ES-I3 (cell line): ENCODE data around the gene RPTOR.
A peak's percentile ranks its signal among the peaks of the same experiment; 100 is the strongest.
"Not testable (repeated sequence)": the region's sequence is repeated elsewhere in the genome, so short reads cannot be mapped to it uniquely, and the experiment has no call there.

ENCODE experiments used
- H3K36me3 ChIP-seq: 2 replicates; pipeline ENCODE4 v1.6.1; 2013; ENCODE audit warnings: mild to moderate bottlenecking, low read length, control low read depth, moderate library complexity; ENCODE audit not compliant: insufficient read depth
- H3K4me1 ChIP-seq: 2 replicates; pipeline ENCODE4 v1.6.1; 2013; ENCODE audit warnings: mild to moderate bottlenecking, control low read depth, low read length; ENCODE audit not compliant: insufficient read depth
- H3K9ac ChIP-seq: 2 replicates; pipeline ENCODE4 v1.6.1; 2013; ENCODE audit warnings: low read depth, mild to moderate bottlenecking, low read length, moderate library complexity
- H3K9me3 ChIP-seq: 2 replicates; pipeline ENCODE4 v1.6.1; 2013; ENCODE audit warnings: mild to moderate bottlenecking, low read length, moderate library complexity; ENCODE audit not compliant: control insufficient read depth, insufficient read depth

Gene RPTOR, protein sequence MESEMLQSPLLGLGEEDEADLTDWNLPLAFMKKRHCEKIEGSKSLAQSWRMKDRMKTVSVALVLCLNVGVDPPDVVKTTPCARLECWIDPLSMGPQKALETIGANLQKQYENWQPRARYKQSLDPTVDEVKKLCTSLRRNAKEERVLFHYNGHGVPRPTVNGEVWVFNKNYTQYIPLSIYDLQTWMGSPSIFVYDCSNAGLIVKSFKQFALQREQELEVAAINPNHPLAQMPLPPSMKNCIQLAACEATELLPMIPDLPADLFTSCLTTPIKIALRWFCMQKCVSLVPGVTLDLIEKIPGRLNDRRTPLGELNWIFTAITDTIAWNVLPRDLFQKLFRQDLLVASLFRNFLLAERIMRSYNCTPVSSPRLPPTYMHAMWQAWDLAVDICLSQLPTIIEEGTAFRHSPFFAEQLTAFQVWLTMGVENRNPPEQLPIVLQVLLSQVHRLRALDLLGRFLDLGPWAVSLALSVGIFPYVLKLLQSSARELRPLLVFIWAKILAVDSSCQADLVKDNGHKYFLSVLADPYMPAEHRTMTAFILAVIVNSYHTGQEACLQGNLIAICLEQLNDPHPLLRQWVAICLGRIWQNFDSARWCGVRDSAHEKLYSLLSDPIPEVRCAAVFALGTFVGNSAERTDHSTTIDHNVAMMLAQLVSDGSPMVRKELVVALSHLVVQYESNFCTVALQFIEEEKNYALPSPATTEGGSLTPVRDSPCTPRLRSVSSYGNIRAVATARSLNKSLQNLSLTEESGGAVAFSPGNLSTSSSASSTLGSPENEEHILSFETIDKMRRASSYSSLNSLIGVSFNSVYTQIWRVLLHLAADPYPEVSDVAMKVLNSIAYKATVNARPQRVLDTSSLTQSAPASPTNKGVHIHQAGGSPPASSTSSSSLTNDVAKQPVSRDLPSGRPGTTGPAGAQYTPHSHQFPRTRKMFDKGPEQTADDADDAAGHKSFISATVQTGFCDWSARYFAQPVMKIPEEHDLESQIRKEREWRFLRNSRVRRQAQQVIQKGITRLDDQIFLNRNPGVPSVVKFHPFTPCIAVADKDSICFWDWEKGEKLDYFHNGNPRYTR (N-terminal part only)

DNA sequence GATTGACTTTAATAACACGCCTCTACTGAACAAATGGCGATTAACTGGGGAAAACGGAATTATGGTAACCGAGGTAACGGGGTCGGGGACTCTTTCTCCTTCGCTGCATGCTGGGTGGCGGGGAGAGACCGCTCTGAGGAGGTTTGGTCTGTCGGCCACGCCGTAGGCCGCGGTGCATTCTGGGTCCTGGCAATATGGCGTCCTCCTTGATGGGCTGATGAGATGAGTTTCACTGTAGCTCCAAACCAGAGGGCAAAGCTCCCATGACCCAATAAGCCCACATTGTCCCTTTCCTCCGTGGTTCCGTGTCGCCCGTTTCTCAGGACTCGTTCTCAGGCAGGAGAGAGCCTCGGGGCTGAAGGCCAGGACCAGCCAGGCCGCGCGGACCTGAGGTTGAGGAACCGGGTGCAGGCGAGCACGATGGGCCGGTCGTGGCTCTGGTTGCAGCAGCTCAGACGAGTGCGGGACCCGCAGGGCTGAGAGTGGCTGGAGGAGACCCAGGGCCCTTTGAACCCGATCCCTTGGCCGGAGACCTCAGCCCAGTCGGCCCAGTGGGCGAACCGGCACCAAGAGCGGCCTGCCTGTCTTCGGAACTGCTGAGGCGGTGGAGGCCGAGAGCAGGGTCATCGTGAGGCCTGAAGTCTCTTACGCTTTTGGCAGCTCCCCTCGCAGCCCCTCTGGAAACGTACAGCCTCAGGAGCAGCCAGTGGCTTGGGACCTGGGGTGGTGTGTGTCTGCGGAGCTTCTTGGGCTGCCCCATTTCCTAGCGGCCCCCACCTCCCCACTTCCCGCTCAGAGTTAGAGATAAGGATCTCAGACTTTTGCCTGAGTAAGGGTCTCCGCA is at the start of gene RPTOR:
Gene RPTOR, plus strand, starts transcription at position 184 of the 844 bp plus-strand sequence. CDS start 792 bp downstream, outside the sequence.
- Histone ChIP-seq H3K36me3 (no peaks in the 10 kb centered on the region; the same call in 1 of the 2 replicates), H3K9ac (peak within 1 kb of the TSS; percentile 89), H3K4me1 (peaks cover 7% of the 10 kb centered on the region), H3K9me3 (no peaks in the 10 kb centered on the region)

DNA sequence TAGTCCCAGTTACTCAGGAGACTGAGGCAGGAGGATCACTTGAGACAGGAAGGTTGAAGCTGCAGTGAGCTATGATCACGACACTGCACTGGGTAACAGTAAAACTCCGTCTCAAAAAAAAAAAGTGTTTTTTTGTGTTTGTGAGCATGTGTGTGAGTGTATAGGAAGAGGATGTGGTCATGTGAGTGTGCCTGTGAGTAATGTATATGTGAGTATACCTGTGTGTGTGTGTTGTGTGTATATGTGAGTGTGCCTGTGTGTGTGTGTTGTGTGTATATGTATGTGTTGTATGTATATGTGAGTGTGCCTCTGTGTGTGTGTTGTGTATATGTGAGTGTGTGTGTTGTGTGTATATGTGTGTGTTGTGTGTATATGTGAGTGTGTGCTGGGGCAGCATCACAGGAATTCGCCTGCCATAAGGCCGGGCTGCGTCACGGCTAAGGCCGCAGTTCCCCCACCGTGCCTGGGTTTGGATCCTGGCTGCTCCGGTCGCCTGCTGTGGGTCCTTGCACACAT is 46.9 kb upstream of the RPTOR start:
- Histone ChIP-seq H3K9me3 (no peaks in the 10 kb centered on the region), H3K36me3 (no peaks in the 10 kb centered on the region), H3K9ac (no peak overlapping the region), H3K4me1 (peaks cover 7% of the 10 kb centered on the region)

DNA sequence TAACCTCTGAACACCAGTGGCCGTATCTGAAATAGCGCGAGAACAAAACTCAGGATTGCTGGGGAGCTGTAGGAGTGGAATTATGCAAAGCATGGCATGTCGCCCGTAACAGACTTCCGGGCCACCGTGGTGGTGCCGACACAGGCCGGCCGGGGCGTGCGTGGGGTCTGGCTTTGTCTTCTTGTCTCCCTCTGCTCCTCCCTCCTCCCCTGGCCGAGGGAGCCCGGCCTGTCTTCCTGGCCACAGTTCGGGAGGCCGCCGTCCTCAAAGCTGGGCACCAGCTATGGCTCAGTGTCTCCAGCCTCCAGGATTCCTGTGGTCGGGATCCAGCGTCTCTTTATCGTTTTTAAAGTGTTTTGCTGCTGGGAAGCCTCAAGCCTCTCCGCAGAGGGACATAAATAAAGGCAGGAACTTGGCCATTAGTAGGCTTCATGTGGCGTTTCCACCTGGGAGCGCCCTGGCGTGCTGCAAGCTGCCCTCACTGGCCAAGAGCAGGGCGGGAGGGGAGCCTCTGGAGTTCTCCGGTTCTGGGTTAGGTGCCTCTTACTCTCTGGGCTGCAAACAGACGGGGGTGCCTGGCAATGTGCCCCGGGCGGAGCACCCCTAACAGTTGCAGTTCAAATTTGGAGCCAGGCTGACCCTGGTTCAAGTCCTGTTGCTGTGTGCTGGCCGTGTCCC is 46.3 kb upstream of the RPTOR start:
- peaks cover 1% of the 10 kb centered on the region; the same call in 1 of the 2 replicates for H3K4me1 ChIP-seq
- H3K9me3 ChIP-seq, result no peaks in the 10 kb centered on the region
- no peak overlapping the region for H3K9ac ChIP-seq
- H3K36me3 ChIP-seq, result no peaks in the 10 kb centered on the region

DNA sequence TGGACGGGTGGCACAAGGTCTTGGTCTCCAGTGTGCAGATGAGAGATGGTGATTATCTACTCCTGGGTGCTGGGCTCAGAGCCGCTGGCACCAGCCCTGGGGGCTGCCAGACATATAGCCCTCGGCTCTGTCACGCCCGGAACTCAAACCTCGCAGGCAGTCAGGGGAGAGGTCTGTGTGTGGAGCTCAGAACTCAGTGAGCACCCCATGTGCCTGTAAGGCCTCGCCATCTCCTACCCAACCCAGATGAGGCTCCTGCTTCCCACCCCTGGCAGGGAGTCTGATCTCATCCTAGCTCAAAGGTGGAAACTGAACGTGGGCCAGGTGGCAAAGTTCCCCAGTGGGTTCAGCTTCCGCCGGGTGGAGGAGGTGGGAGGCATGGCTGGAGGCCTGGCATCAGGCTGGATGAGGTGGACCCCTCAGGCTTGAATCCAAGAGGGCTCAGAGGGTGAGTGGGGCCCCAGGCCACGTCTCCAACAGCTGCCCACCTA is 45.7 kb upstream of the RPTOR start:
- no peaks in the 10 kb centered on the region for H3K9me3 ChIP-seq
- no peak overlapping the region for H3K9ac ChIP-seq
- H3K36me3 ChIP-seq, result no peaks in the 10 kb centered on the region
- H3K4me1 ChIP-seq, result no peaks in the 10 kb centered on the region

DNA sequence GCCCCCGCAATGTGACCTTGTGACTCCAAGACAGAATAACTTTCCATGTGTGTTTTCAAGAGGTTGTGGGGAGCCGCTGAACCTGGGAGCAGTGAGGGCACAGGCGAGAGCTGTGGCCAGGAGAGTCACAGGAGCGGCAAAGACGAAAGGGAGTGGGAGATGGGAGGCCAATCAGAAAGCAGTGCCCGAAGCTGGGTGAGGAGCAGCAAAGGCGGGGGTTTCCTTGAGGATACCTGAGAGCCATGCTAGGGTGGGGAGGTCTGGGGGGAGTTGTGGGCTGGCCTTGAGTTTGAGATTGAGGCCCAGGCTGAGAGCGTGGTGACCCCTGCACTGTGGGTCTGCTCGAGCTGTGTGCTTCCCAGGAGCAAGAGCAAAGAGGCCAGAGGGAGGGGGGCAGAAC is 45.1 kb upstream of the RPTOR start:
- no peaks in the 10 kb centered on the region for H3K9me3 ChIP-seq
- H3K4me1 ChIP-seq, result no peaks in the 10 kb centered on the region
- no peak overlapping the region for H3K9ac ChIP-seq
- no peaks in the 10 kb centered on the region for H3K36me3 ChIP-seq

DNA sequence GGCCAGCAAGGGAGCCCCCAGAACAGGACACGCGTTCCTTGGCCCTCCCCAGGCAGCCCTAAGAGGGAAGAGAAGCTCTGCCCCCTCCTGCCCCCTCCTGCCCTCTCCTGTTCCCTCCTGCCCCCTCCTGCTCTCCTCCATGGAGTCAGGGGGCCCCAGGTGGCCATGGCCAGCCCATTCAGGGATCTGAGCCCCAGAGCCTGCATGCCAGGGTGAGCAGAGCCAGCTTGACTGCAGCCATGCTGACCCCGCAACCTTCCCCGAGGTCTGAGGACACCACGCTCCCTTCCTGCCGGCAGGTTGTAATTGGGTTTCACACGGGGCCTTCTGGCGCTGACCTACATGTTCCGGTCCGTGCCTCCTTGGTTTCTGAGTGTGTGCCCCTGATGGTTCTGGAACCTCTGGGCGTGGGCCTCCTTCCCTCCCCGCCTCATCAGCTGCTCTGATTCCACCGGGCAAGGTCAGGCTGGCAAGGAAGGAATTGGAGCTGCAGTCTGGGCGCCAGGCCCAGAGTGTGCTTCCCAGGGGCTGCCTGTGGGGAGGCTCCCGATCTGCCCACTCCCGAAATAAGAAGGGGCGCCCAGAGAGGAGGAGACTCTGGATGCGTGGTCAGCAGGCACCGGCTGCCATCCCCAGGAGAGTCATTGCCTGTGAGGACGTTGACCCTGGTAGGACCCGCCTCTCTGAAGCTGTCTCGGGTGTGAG is 44.5 kb upstream of the RPTOR start:
- H3K9ac ChIP-seq, result no peak overlapping the region
- no peaks in the 10 kb centered on the region for H3K36me3 ChIP-seq
- H3K4me1 ChIP-seq, result no peaks in the 10 kb centered on the region
- H3K9me3 ChIP-seq, result no peaks in the 10 kb centered on the region

DNA sequence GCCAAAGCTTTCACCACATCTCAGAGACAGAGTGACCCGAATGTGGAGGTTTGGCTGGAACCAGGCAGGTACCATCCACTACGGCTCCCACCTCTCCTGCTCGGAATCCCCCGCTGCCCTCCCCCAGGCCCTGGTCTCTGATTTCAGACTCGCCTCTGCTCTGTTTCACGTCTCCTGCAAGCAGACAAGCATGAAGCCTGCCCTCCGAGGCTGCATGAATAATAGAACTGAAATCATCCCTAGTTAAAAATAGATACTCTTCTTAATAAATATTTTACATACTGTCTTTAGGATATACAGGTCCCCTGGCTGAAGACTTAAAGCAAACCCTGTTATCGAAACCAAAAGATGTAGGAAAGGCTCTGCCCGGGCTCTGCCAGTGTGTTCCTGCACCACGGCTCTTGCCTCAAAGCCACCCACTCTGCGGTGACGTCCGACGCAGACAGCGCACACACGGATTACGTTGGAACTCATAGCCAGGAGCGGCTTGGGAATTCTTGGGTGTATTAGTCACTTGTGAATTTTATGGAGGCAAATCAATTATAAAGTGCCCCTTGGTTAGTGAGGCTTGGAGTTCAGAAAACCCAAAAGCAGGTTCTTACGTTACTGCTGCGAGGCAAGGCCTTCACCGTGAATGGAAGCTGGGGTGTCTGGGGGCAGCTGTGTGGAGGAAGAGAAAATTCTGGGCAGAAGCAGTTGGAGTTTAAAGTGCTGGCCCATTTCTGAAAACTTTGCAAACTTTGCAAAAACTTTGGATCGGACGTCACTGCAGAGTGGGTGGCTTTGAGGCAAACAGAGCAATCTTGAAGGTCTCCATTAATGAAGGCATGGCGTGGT is 42.7 kb upstream of the RPTOR start:
- no peak overlapping the region for H3K9ac ChIP-seq
- H3K4me1 ChIP-seq, result no peaks in the 10 kb centered on the region
- no peaks in the 10 kb centered on the region for H3K36me3 ChIP-seq
- no peaks in the 10 kb centered on the region for H3K9me3 ChIP-seq

DNA sequence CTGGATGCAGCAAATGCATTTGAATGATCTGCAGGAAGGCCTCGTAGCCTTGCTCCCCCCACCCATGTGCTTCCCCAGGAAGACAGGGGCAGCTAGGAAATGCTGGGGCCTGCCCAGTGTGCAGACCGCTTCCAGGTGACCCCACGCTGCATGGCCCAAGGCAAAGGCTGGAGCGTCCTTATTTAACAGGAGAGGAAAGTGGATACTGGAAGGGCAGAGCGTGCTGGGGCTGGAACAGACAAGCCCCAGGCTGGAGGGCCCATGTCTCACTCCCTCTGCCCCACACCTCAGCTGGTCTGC is 42.1 kb upstream of the RPTOR start:
- no peaks in the 10 kb centered on the region for H3K4me1 ChIP-seq
- H3K9me3 ChIP-seq, result no peaks in the 10 kb centered on the region
- H3K36me3 ChIP-seq, result no peaks in the 10 kb centered on the region
- no peak overlapping the region for H3K9ac ChIP-seq

DNA sequence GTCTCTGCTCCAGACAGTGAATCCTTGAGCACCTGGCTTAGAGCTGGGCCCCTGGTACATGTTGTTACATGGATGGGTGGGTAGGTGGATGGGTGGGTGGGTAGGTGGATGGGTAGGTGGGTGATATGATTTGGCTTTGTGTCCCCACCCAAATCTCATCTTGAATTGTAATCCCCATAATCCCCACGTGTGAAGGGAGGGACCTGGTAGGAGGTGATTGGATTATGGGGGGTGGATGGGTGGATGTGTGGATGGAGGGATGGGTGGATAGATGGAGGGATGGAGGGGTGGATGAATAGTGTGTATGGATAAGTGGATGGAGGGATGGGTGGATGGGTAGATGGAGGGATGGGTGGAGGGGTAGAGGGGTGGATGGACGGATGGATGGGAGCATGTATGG is 41.6 kb upstream of the RPTOR start:
- no peaks in the 10 kb centered on the region for H3K9me3 ChIP-seq
- H3K36me3 ChIP-seq, result no peaks in the 10 kb centered on the region
- no peaks in the 10 kb centered on the region for H3K4me1 ChIP-seq
- no peak overlapping the region for H3K9ac ChIP-seq

DNA sequence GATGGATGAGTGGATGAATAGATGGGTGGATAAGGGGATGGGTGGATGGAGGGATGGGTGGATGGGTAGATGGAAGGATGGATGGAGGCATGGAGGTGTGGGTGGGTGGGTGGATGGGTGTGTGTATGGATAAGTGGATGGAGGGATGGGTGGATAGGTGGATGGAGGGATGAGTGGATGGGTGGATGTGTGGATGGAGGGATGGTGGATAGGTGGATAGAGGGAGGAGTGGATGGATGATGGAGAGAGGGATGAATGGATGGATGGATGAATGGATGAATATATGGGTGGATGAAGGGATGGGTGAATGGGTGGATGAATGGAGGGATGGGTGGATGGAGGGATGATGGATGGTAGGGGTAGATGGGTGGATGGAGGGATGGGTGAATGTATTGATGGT is 40.7 kb upstream of the RPTOR start:
- Histone ChIP-seq H3K4me1 (no peaks in the 10 kb centered on the region), H3K9me3 (no peaks in the 10 kb centered on the region), H3K9ac (no peak overlapping the region), H3K36me3 (no peaks in the 10 kb centered on the region)

DNA sequence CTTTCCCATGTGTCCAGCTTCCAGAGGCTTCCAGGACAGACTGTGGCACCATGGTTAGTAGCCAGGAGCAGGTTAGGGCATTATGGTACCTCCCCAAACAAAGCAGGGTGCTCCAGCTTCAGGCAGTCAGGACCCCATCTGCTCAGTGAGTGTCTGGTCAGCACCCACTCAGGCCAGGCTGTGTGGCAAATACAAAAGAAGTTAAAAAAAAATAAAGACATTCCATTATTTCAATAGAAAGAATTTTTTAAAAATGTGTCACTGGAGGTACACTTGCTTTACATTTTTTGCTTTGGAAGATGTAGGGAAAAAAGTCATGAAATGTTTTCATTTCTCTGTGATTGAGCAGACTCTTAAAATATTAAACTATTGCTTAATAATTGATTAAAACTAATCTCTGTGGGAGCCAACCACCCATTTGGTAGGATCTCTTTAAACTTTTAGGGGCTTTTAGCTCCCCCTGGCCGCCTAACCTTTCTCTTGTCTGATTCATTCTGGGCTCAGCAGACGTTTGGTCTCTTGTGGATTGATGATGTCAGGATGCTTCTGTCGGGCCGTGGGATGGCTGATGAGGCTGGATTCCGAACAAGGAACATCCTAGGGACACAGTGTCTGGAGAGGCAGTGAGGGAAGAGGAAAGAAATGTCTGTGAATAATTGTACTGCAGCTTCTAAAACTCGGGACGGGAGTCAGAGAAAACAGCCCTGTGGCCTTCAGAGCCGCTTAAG is 39.8 kb upstream of the RPTOR start:
- H3K4me1 ChIP-seq, result no peaks in the 10 kb centered on the region
- H3K36me3 ChIP-seq, result no peaks in the 10 kb centered on the region
- H3K9me3 ChIP-seq, result no peaks in the 10 kb centered on the region
- no peak overlapping the region for H3K9ac ChIP-seq

DNA sequence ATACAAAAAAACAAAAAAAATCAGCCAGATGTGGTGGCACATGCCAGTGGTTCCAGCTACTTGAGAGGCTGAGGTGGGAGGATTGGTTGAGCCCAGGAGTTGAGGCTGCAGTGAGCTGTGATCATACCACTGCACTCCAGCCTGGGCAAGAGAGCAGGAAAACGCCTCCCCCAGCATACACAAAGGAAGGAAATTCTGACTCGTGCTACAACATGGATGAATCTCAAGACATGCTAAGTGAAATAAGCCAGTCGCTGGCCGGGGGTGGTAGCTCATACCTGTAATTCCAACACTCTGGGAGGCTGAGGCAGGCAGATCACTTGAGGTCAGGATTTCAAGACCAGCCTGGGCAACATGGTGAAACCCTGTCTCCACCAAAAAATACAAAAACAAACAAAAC is 37.5 kb upstream of the RPTOR start:
- H3K4me1 ChIP-seq, H3K36me3 ChIP-seq, H3K9me3 ChIP-seq, H3K9ac ChIP-seq: not testable (repeated sequence)
